HepG2 (cell line): ENCODE data around the gene PVR. TPM values are rescaled to one million over a fixed set of nuclear protein-coding genes. Genes with fewer than 3 reads are reported as not detected.

Experiments
- HES4 ChIP-seq: sonication (generic); formaldehyde crosslinking; IDR thresholded peaks from 2 replicates; pipeline ENCODE4 v1.9.0; 2021; ENCODE audit warnings: mild to moderate bottlenecking, missing genetic modification reagents, borderline replicate concordance
- HMG20A ChIP-seq: IDR thresholded peaks from 2 replicates; pipeline ENCODE4 v1.6.1; 2016; ENCODE audit warnings: borderline replicate concordance
- HNRNPL ChIP-seq: fragments of 200-400 bp; formaldehyde crosslinking; IDR thresholded peaks from 2 replicates; pipeline ENCODE4 v1.6.1; 2017; ENCODE audit warnings: mild to moderate bottlenecking, low read depth, low read length
- HNRNPUL1 ChIP-seq: fragments of 200-400 bp; formaldehyde crosslinking; IDR thresholded peaks from 2 replicates; pipeline ENCODE4 v1.6.1; 2017; ENCODE audit warnings: low read depth, mild to moderate bottlenecking, low read length, moderate library complexity
- NBN ChIP-seq: fragments of 450-650 bp; conservative IDR thresholded peaks from 2 replicates; pipeline ENCODE4 v1.6.1; 2017
- NFRKB ChIP-seq: fragments of 450-650 bp; IDR thresholded peaks from 2 replicates; pipeline ENCODE4 v1.6.1; 2017
- PHF5A ChIP-seq: IDR thresholded peaks from one replicate; pipeline ENCODE4 v1.6.1; 2018; ENCODE audit warnings: low read depth, missing genetic modification reagents; ENCODE audit not compliant: unreplicated experiment
- PHF8 ChIP-seq: sonication (generic); formaldehyde crosslinking; IDR thresholded peaks from 2 replicates; pipeline ENCODE4 v1.5.0; 2020; ENCODE audit warnings: missing genetic modification reagents
- RORA ChIP-seq: sonication (generic); formaldehyde crosslinking; IDR thresholded peaks from 2 replicates; pipeline ENCODE4 v1.5.0; 2020; ENCODE audit warnings: mild to moderate bottlenecking, missing genetic modification reagents, moderate library complexity
- SNRNP70 ChIP-seq: fragments of 200-400 bp; formaldehyde crosslinking; IDR thresholded peaks from 2 replicates; pipeline ENCODE4 v1.6.1; 2017; ENCODE audit warnings: mild to moderate bottlenecking, low read depth, low read length, moderate library complexity
- SPEN ChIP-seq: sonication (generic); formaldehyde crosslinking; IDR thresholded peaks from 2 replicates; pipeline ENCODE4 v1.5.1; 2020; ENCODE audit warnings: low read depth, mild to moderate bottlenecking, missing genetic modification reagents
- THAP8 ChIP-seq: sonication (generic); formaldehyde crosslinking; IDR thresholded peaks from 2 replicates; pipeline ENCODE4 v1.5.1; 2020; ENCODE audit warnings: missing genetic modification reagents, mild to moderate bottlenecking, borderline replicate concordance
- ZBTB14 ChIP-seq: sonication (generic); formaldehyde crosslinking; IDR thresholded peaks from 2 replicates; pipeline ENCODE4 v1.4.0; 2020; ENCODE audit warnings: missing genetic modification reagents
- ZBTB46 ChIP-seq: sonication (generic); formaldehyde crosslinking; IDR thresholded peaks from 2 replicates; pipeline ENCODE4 v1.4.0; 2020; ENCODE audit warnings: mild to moderate bottlenecking, missing genetic modification reagents, borderline replicate concordance
- ZFX ChIP-seq: sonication (generic); formaldehyde crosslinking; IDR thresholded peaks from 2 replicates; pipeline ENCODE4 v1.4.0; 2020; ENCODE audit warnings: mild to moderate bottlenecking, low read depth, missing genetic modification reagents, moderate library complexity
- ZKSCAN8 ChIP-seq: IDR thresholded peaks from 2 replicates; pipeline ENCODE4 v1.6.1; 2016; ENCODE audit warnings: borderline replicate concordance, missing genetic modification reagents, missing compliant biosample characterization
- ZNF30 ChIP-seq: sonication (generic); formaldehyde crosslinking; IDR thresholded peaks from 2 replicates; pipeline ENCODE4 v1.5.0; 2020; ENCODE audit warnings: mild to moderate bottlenecking, missing genetic modification reagents
- ZNF34 ChIP-seq: sonication (generic); formaldehyde crosslinking; IDR thresholded peaks from 2 replicates; pipeline ENCODE4 v1.4.0; 2020; ENCODE audit warnings: mild to moderate bottlenecking, missing genetic modification reagents, borderline replicate concordance
- ZNF609 ChIP-seq: sonication (generic); formaldehyde crosslinking; IDR thresholded peaks from 2 replicates; pipeline ENCODE4 v1.4.0; 2020; ENCODE audit warnings: mild to moderate bottlenecking, missing genetic modification reagents, borderline replicate concordance
- ZNF629 ChIP-seq: sonication (generic); formaldehyde crosslinking; conservative IDR thresholded peaks from 2 replicates; pipeline ENCODE4 v1.5.0; 2020; ENCODE audit warnings: missing genetic modification reagents
- ZNF891 ChIP-seq: sonication (generic); formaldehyde crosslinking; IDR thresholded peaks from 2 replicates; pipeline ENCODE4 v1.5.0; 2020; ENCODE audit warnings: mild to moderate bottlenecking, missing genetic modification reagents
- polyA plus RNA-seq, 8 experiments: library from polyadenylated mRNA; depleted of rRNA in 3 of 8; stranded (reverse) in 7 of 8; unstranded in 1 of 8; fragments of >200 nt; fragmentation: Illumina TruSeq in 4 of 8; extraction: Trizol in 4 of 8; gene quantifications; 2 replicates each; pipeline versions ENCODE4 v1.2.1 to v1.2.3, GENCODE V29; 2011 to 2016; ENCODE audit warnings: low read depth in 4 of 8, missing spikeins in 1 of 8, mixed read lengths in 1 of 8; ENCODE audit not compliant: insufficient read depth in 1 of 8
- total RNA-seq, 5 experiments: library from RNA; depleted of rRNA; stranded (reverse); fragments of >200 nt; fragmentation: Illumina TruSeq; extraction: Trizol; gene quantifications; 2 replicates each; pipeline ENCODE4 v1.2.3, GENCODE V29; 2016; ENCODE audit warnings: low read depth in 1 of 5

PVR gene
- total and polyA plus RNA-seq, 2 of the 13 experiments (the other 11 are each of a cell fraction or from before 2014, with no cell fraction given), result 43.4 to 46.6 TPM

GRCh38 chr19:44613295-44614178 is 30.2 kb upstream of the PVR start, which contains the start of gene IGSF23 (continued):
- TF ChIP-seq ZBTB46, result no peak
- TF ChIP-seq ZNF891, result peak; percentile 58; the same call in 1 of the 2 replicates
- TF ChIP-seq NFRKB, result no peak
- TF ChIP-seq HMG20A, result peak; percentile 70; the same call in 1 of the 2 replicates
- TF ChIP-seq ZNF34 (CRISPR knock-in tag), result no peak
- TF ChIP-seq NBN, result no peak
- TF ChIP-seq RORA (CRISPR knock-in tag), result no peak
- no peak for TF ChIP-seq SNRNP70
- no peak for TF ChIP-seq HNRNPUL1
- TF ChIP-seq PHF8 (CRISPR knock-in tag), result no peak
- no peak for TF ChIP-seq THAP8 (CRISPR knock-in tag)
- TF ChIP-seq ZNF609, result peak; percentile 77
- TF ChIP-seq SPEN (CRISPR knock-in tag), result peak; percentile 27; the same call in 1 of the 2 replicates
- no peak for TF ChIP-seq PHF5A
- TF ChIP-seq ZNF629 (CRISPR knock-in tag), result peak; percentile 94
- TF ChIP-seq ZFX (CRISPR knock-in tag), result peak; percentile 60; the same call in 1 of the 2 replicates
- TF ChIP-seq HES4 (CRISPR knock-in tag), result 0 out of 2 replicates have a peak, but pooled peaks have one; percentile 39
- no peak for TF ChIP-seq HNRNPL
- no peak for TF ChIP-seq ZNF30 (CRISPR knock-in tag)
- TF ChIP-seq ZBTB14 (CRISPR knock-in tag), result 0 out of 2 replicates have a peak, but pooled peaks have one; percentile 20
- no peak for TF ChIP-seq ZKSCAN8 (CRISPR knock-in tag)
